GM19240 (cell line): ENCODE measurements around the gene TUT4.

Experiments
- DNase-seq: peaks from one replicate; pipeline ENCODE4 v3.0.0; 2011; ENCODE audit warnings: low spot score; ENCODE audit not compliant: insufficient read length

Gene TUT4

GRCh38 chr1:52532731-52533327 lies 20.1 kb downstream of the TUT4 start:
- no peak for DNase-seq

- no peak for DNase-seq
These were observed 20.6 kb downstream of the TUT4 start for GRCh38 chr1:52532247-52532646.

- no peak for DNase-seq
These were observed 21.5 kb downstream of the TUT4 start for GRCh38 chr1:52531249-52531872.

- DNase-seq = no peak
These were observed 22.2 kb downstream of the TUT4 start for GRCh38 chr1:52530563-52531144.

GRCh38 chr1:52523376-52523775 lies 29.5 kb downstream of the TUT4 start:
- no peak for DNase-seq

- no peak for DNase-seq
These were observed 32.7 kb downstream of the TUT4 start for GRCh38 chr1:52520148-52520547.

- no peak for DNase-seq
These were observed 33.9 kb downstream of the TUT4 start for GRCh38 chr1:52518962-52519361.

GRCh38 chr1:52511851-52512615 lies 40.9 kb downstream of the TUT4 start:
- DNase-seq = no peak

GRCh38 chr1:52511439-52511838 lies 41.5 kb downstream of the TUT4 start:
- DNase-seq = no peak

GRCh38 chr1:52506920-52507546 lies 45.9 kb downstream of the TUT4 start:
- DNase-seq = no peak

GRCh38 chr1:52506349-52506748 lies 46.5 kb downstream of the TUT4 start:
- DNase-seq = no peak

- no peak for DNase-seq
These were observed 48.2 kb downstream of the TUT4 start for GRCh38 chr1:52504720-52505119.

GRCh38 chr1:52503706-52504105 lies 49.2 kb downstream of the TUT4 start:
- no peak for DNase-seq

- no peak for DNase-seq
These were observed 50.1 kb downstream of the TUT4 start for GRCh38 chr1:52502789-52503188.

- DNase-seq = no peak
These were observed 65.3 kb downstream of the TUT4 start for GRCh38 chr1:52487632-52488031.

GRCh38 chr1:52482326-52483004 lies 70.4 kb downstream of the TUT4 start:
- no peak for DNase-seq

GRCh38 chr1:52479076-52479475 lies 73.8 kb downstream of the TUT4 start:
- DNase-seq = no peak

- no peak for DNase-seq
These were observed 75.0 kb downstream of the TUT4 start for GRCh38 chr1:52477876-52478275.

- DNase-seq = no peak
These were observed 75.9 kb downstream of the TUT4 start for GRCh38 chr1:52476943-52477342.

- DNase-seq = no peak
These were observed 78.1 kb downstream of the TUT4 start for GRCh38 chr1:52474807-52475206.

- DNase-seq = no peak
These were observed 79.9 kb downstream of the TUT4 start for GRCh38 chr1:52473039-52473438.
